GM10847 (cell line): ENCODE results near the gene NDUFS3.

Source experiments
- POLR2A ChIP-seq: IDR thresholded peaks from 2 replicates; pipeline ENCODE4 v1.6.1; 2011; ENCODE audit not compliant: insufficient read length; ENCODE audit errors: extremely low read depth

NDUFS3 gene

GRCh38 chr11:47599902-47600301, 21.0 kb downstream of the NDUFS3 start:
- TF ChIP-seq POLR2A: no peak

- TF ChIP-seq POLR2A: no peak
Observed at GRCh38 chr11:47603295-47603694, 24.4 kb downstream of the NDUFS3 start.

GRCh38 chr11:47605921-47606320, 27.0 kb downstream of the NDUFS3 start:
- TF ChIP-seq POLR2A: no peak

GRCh38 chr11:47606731-47607130, 27.9 kb downstream of the NDUFS3 start:
- TF ChIP-seq POLR2A: no peak

- TF ChIP-seq POLR2A: no peak
Observed at GRCh38 chr11:47607380-47607779, 28.5 kb downstream of the NDUFS3 start.

GRCh38 chr11:47609675-47610074, 30.8 kb downstream of the NDUFS3 start:
- no peak for TF ChIP-seq POLR2A

- TF ChIP-seq POLR2A: no peak
Observed at GRCh38 chr11:47611348-47611794, 32.5 kb downstream of the NDUFS3 start.

- TF ChIP-seq POLR2A: no peak
Observed at GRCh38 chr11:47615249-47615648, 36.4 kb downstream of the NDUFS3 start.

GRCh38 chr11:47616726-47617416, 38.0 kb downstream of the NDUFS3 start:
- no peak for TF ChIP-seq POLR2A

- no peak for TF ChIP-seq POLR2A
Observed at GRCh38 chr11:47617417-47617809, 38.5 kb downstream of the NDUFS3 start.

- no peak for TF ChIP-seq POLR2A
Observed at GRCh38 chr11:47620836-47621378, 42.0 kb downstream of the NDUFS3 start.

- TF ChIP-seq POLR2A: no peak
Observed at GRCh38 chr11:47626234-47626633, 47.4 kb downstream of the NDUFS3 start.

GRCh38 chr11:47628026-47628425, 49.2 kb downstream of the NDUFS3 start:
- no peak for TF ChIP-seq POLR2A

GRCh38 chr11:47631473-47631872, 52.6 kb downstream of the NDUFS3 start:
- TF ChIP-seq POLR2A: no peak
